ENCODE measurements around the gene LHFPL2. TPM values are rescaled to one million over a fixed set of nuclear protein-coding genes. Genes with fewer than 3 reads are reported as not detected.

Gene LHFPL2
- polyA plus RNA-seq, 1 of the 3 experiments (the other 2 are of a cell fraction), result 10.4 TPM

GRCh38 chr5:78547731-78548615 lies 100.6 kb downstream of the LHFPL2 start:
- peaks cover 6 to 26% of the 10 kb centered on the region in 2 experiments; a peak in 2 of 4 replicates for H3K4me1 ChIP-seq (ENCODE audit: control insufficient read depth in 1 of 2, insufficient read depth in 2 of 2, low read depth in 1 of 2, low read length in 1 of 2)
- H3K27ac ChIP-seq (ENCODE audit: low read depth in 2 of 2, low read length in 1 of 2), result peak overlapping the region in 1 of 2 experiments; percentile 82; a peak in 2 of 4 replicates
- WGBS (ENCODE audit: low lambda C conversion rate), result 88% methylated on average over 19 of the region's 21 CpGs
- H3F3A ChIP-seq (replicated peaks; ENCODE audit: insufficient read depth), result peaks cover 5% of the 10 kb centered on the region
- no peak overlapping the region for H3K4me3 ChIP-seq (ENCODE audit: low read depth in 2 of 2, low read length in 1 of 2)
- H3K36me3 ChIP-seq (replicated peaks in 1 of 2; ENCODE audit: control insufficient read depth in 1 of 2, insufficient read depth in 2 of 2, low read length in 1 of 2), result peaks cover 6 to 25% of the 10 kb centered on the region in 2 experiments
- no peaks in the 10 kb centered on the region for H3K9me2 ChIP-seq
- no peak overlapping the region for H2AFZ ChIP-seq (ENCODE audit: low read depth)
- no peak overlapping the region for H3K9ac ChIP-seq
- TF ChIP-seq YY1 (IDR thresholded peaks at IDR 0.05; ENCODE audit: low read depth), result no peak
- TF ChIP-seq EP300 (IDR thresholded peaks at IDR 0.05; ENCODE audit: borderline replicate concordance in 1 of 2, low read depth in 1 of 2, low read length in 1 of 2), result peak in 1 of 2 experiments; percentile 84; a peak in 2 of 4 replicates
- TF ChIP-seq RXRA (IDR thresholded peaks at IDR 0.05; ENCODE audit: borderline replicate concordance, low read depth), result no peak
- 0 out of 2 replicates have a peak, but pooled peaks have one; percentile 56 for TF ChIP-seq FOXJ3 (CRISPR knock-in tag; IDR thresholded peaks at IDR 0.05)
- peak; percentile 84; the same call in 1 of the 2 replicates for TF ChIP-seq RCOR1 (IDR thresholded peaks at IDR 0.05; ENCODE audit: low read length)
- TF ChIP-seq, protein P1, sequence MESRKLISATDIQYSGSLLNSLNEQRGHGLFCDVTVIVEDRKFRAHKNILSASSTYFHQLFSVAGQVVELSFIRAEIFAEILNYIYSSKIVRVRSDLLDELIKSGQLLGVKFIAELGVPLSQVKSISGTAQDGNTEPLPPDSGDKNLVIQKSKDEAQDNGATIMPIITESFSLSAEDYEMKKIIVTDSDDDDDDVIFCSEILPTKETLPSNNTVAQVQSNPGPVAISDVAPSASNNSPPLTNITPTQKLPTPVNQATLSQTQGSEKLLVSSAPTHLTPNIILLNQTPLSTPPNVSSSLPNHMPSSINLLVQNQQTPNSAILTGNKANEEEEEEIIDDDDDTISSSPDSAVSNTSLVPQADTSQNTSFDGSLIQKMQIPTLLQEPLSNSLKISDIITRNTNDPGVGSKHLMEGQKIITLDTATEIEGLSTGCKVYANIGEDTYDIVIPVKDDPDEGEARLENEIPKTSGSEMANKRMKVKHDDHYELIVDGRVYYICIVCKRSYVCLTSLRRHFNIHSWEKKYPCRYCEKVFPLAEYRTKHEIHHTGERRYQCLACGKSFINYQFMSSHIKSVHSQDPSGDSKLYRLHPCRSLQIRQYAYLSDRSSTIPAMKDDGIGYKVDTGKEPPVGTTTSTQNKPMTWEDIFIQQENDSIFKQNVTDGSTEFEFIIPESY (IDR thresholded peaks at IDR 0.05; ENCODE audit: borderline replicate concordance, low read depth), result no peak
- TF ChIP-seq RAD21 (IDR thresholded peaks at IDR 0.05; ENCODE audit: low read length), result peak; percentile 16; the same call in 1 of the 2 replicates
- peak; percentile 74 for TF ChIP-seq GATA2 (CRISPR knock-in tag; IDR thresholded peaks at IDR 0.05)
- peak; percentile 52 for TF ChIP-seq CHD2 (IDR thresholded peaks at IDR 0.05; ENCODE audit: low read length, partially characterized antibody)
- H3K79me2 ChIP-seq (ENCODE audit: insufficient read depth), result peaks cover 92% of the 10 kb centered on the region
- no peaks in the 10 kb centered on the region for H3K27me3 ChIP-seq (ENCODE audit: insufficient read depth)
- H3K4me2 ChIP-seq, result no peak overlapping the region
- ChIA-PET CTCF (interaction anchor here (0.6 kb wide), 1 partner anchor 91 kb away, joined by 3 read pairs; no protein-coding TSS in a partner anchor), POLR2A (interaction anchor here (0.6 to 1.1 kb wide), 2 partner anchors 11 to 95 kb away, joined by 3 read pairs; no protein-coding TSS in a partner anchor)
- no peaks in the 10 kb centered on the region for H3K9me3 ChIP-seq
- DNase-seq, result peak; percentile 71
- no peaks in the 10 kb centered on the region for H4K20me1 ChIP-seq (ENCODE audit: insufficient read depth)

GRCh38 chr5:78547183-78547582 lies 101.4 kb downstream of the LHFPL2 start:
- Histone ChIP-seq H4K20me1 (ENCODE audit: insufficient read depth) (no peaks in the 10 kb centered on the region), H3K27me3 (ENCODE audit: insufficient read depth) (no peaks in the 10 kb centered on the region), H3K9ac (no peak overlapping the region), H3K9me3 (no peaks in the 10 kb centered on the region), H3K79me2 (ENCODE audit: insufficient read depth) (peaks cover 92% of the 10 kb centered on the region), H2AFZ (ENCODE audit: low read depth) (no peak overlapping the region), H3K4me1 (ENCODE audit: control insufficient read depth in 1 of 2, insufficient read depth in 2 of 2, low read depth in 1 of 2, low read length in 1 of 2) (peaks cover 6 to 32% of the 10 kb centered on the region in 2 experiments; a peak in 2 of 4 replicates), H3K27ac (ENCODE audit: low read depth in 2 of 2, low read length in 1 of 2) (no peak overlapping the region), H3K9me2 (no peaks in the 10 kb centered on the region), H3F3A (replicated peaks; ENCODE audit: insufficient read depth) (peaks cover 5% of the 10 kb centered on the region), H3K4me2 (no peak overlapping the region), H3K4me3 (ENCODE audit: low read depth in 2 of 2, low read length in 1 of 2) (no peak overlapping the region), H3K36me3 (replicated peaks in 1 of 2; ENCODE audit: control insufficient read depth in 1 of 2, insufficient read depth in 2 of 2, low read length in 1 of 2) (peaks cover 6 to 25% of the 10 kb centered on the region in 2 experiments)
- POLR2A ChIA-PET, result no interaction called here
- WGBS (ENCODE audit: low lambda C conversion rate), result 98% methylated on average over 5 of the region's 5 CpGs
- CTCF ChIA-PET, result interaction anchor here (0.8 kb wide), 1 partner anchor 38 kb away, joined by 3 read pairs; no protein-coding TSS in a partner anchor
- DNase-seq, result no peak
- TF ChIP-seq, protein P2, sequence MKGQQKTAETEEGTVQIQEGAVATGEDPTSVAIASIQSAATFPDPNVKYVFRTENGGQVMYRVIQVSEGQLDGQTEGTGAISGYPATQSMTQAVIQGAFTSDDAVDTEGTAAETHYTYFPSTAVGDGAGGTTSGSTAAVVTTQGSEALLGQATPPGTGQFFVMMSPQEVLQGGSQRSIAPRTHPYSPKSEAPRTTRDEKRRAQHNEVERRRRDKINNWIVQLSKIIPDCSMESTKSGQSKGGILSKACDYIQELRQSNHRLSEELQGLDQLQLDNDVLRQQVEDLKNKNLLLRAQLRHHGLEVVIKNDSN (IDR thresholded peaks at IDR 0.05; ENCODE audit: borderline replicate concordance, low read depth), result no peak
- TF ChIP-seq RCOR1 (IDR thresholded peaks at IDR 0.05; ENCODE audit: low read length) (no peak), TEAD4 (IDR thresholded peaks at IDR 0.05; ENCODE audit: borderline replicate concordance, insufficient read depth) (no peak), FOSL2 (IDR thresholded peaks at IDR 0.05; ENCODE audit: borderline replicate concordance, low read depth) (no peak), TCF12 (IDR thresholded peaks at IDR 0.05) (no peak), TAF1 (IDR thresholded peaks at IDR 0.05; ENCODE audit: borderline replicate concordance, low read depth, low read length) (no peak), RXRA (IDR thresholded peaks at IDR 0.05; ENCODE audit: borderline replicate concordance, low read depth) (no peak), SMC3 (IDR thresholded peaks at IDR 0.05; ENCODE audit: low read depth, low read length) (no peak), EP300 (IDR thresholded peaks at IDR 0.05; ENCODE audit: borderline replicate concordance in 1 of 2, low read depth in 1 of 2, low read length in 1 of 2) (no peak), IRF3 (IDR thresholded peaks at IDR 0.05; ENCODE audit: low read depth, low read length) (no peak), FOXJ3 (CRISPR knock-in tag; IDR thresholded peaks at IDR 0.05) (no peak)
- TF ChIP-seq, protein P3, sequence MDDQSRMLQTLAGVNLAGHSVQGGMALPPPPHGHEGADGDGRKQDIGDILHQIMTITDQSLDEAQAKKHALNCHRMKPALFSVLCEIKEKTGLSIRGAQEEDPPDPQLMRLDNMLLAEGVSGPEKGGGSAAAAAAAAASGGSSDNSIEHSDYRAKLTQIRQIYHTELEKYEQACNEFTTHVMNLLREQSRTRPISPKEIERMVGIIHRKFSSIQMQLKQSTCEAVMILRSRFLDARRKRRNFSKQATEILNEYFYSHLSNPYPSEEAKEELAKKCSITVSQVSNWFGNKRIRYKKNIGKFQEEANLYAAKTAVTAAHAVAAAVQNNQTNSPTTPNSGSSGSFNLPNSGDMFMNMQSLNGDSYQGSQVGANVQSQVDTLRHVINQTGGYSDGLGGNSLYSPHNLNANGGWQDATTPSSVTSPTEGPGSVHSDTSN (IDR thresholded peaks at IDR 0.05), result no peak
